ENCODE data around the gene HLCS.

HLCS gene

DNA sequence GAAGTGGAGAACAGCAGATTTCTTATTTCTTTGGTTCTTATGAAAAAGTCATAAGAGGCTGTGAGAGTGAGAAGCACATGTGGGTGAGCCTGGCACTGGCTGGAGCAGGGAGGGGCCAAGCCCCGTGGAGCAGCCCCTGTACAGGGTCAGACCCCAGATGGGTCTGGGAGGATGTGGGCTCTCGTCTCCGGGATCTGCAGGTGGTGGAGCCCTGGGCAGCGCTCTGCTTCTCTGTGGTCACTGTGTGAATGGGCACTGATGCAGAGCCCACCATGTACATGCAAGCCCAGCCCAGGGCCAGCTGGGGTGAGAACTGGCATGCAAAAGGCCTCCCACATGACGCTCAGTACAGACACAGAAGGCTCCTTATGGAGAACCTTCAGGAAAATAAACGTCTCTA is 200.0 kb downstream of the HLCS start:
- DNase-seq = no peak

DNA sequence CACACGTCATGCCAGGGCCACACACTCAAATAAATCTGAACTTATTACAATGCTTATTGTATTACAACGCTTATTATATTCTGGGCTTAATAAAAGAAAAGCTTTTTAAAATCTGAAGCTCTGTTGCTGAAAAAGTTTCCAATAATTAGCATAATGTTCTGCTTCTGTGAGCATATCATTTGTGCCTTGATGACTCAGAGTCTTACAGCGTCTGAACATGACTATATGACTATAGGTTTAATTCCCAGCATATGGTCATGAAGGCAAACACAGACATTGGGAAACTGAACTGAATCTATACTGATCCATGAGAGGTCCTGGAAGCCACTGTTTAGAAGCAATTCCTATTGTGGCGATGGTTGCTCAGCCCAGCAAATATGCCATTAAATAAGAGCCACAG is 201.2 kb downstream of the HLCS start:
- no peak for DNase-seq

DNA sequence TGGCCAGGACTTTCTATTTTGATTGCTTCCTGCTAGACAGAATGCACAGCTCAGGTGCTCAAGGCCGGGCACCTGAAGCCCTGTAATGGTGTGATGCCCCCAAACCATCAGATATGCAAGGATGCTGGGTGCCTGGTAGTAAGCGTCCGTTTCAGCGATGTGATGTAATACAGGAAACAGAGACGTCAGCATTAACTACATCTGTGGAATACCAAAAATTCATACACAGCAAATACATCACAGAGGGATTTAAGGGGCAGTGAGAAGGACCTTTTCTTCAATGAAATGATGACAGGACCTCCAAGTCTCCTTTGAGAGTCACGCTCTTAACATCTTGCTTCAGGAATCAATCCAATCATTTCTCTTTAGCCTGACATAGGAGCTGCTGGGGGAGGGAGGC is 203.2 kb downstream of the HLCS start:
- DNase-seq = no peak

DNA sequence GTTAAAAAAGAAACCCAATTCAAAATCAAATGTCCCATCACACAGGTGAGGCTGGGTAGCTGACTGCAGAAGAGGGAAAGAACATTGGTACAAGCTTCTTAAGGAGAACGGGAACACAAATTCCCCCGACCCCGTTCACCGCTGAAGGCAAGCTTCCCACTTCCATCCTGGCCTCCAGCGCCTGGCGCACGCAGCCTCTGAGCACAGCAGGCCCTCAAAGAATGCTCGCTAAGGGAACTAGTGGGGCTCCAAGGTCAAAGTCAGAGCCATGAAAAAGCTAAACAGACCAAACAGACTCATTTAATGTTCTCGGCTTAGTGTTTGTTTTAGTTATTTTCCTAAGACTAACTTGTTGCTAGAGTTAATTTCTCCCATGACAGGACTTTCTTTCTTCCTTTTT is 203.8 kb downstream of the HLCS start:
- DNase-seq = no peak

DNA sequence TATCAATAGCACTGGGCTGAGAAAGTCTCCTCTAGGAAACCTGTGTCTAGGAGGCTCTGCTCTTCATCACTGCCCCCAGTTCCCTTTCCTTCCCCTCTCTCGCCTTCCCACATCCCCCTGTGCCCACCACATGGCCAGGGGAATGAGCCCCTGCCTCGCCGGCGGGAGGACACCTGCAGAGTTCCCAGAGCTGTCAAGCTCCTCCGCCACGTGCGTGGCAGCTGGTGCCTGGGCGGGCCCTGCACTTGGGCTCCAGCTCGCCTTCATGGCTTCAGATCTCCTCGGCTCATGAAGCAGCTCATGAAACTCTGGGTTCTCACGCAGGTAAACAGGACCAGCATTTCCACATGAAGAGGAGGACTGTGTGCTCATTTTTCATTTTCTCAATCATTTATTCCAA is 204.8 kb downstream of the HLCS start:
- DNase-seq = no peak

DNA sequence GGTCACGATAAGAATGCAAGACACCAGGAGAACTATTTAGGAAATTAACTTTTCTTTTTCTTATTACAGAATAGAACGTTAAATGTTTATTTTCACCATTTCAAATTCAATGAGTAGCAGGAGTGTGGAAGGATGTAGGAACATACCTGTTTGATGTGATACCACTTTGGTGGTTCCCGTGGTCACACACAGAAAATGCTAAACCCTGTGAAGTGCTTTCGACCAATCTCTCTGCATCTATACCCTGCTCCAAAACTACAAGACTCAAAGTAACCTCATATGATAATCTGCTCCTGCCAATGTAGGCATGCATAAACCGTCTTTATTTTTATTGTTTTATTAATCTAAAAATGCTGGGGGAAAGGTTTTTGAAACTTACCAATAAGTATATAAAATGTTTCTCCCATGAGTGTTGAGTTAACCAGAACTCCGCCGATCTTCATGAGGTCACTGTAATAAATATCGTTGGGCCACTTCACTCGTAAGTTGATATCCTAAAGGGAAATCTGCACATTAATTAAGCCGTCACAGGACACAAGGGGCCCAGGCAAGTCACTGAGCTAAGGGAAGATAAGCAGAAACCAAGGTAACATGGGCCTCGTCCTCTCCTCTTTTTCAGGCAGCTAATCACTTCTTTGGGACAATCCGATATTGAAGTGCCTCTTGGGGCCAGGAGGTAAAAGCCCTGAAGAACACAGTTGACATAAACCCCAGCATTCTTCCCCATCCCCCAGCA is 207.0 kb downstream of the HLCS start:
- DNase-seq = no peak

DNA sequence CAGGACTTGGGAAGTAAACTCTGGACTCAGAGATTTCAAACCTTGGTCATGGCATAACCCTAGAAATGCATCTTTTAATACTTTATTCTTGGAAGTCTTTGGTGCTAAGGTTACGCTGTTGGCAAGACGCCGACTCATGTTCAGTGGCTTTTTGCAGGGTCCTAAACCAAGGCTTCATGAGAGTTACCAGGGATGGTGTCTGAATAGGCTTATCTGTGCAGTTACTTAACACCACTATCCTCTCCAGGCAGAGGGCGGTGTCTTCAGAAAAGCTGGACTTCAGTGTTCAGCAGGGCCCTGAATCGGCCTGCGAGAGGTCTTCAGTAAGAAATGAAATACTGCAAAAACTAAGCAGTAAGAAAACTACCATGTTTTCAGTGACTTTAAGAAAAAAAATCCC is 209.3 kb downstream of the HLCS start:
- DNase-seq = no peak

DNA sequence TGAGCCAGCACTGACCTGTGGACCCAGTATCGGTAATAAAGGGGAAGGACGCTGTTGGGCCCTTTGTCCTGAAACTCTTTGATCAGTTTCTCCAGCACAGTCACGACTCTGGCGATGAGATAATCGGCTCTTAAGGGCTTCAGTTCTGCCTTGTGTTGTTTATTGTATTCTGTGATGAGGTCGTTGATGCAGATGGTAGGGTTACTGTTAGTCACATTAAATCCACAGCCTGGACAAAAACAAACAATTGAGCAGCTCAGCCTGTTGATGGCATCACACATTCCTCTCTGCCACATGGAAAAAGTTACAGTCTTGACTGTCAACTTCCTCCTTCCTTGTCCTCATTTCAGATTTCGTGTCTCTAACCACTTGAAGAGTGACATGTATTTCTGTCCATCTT is 209.9 kb downstream of the HLCS start:
- DNase-seq = no peak

DNA sequence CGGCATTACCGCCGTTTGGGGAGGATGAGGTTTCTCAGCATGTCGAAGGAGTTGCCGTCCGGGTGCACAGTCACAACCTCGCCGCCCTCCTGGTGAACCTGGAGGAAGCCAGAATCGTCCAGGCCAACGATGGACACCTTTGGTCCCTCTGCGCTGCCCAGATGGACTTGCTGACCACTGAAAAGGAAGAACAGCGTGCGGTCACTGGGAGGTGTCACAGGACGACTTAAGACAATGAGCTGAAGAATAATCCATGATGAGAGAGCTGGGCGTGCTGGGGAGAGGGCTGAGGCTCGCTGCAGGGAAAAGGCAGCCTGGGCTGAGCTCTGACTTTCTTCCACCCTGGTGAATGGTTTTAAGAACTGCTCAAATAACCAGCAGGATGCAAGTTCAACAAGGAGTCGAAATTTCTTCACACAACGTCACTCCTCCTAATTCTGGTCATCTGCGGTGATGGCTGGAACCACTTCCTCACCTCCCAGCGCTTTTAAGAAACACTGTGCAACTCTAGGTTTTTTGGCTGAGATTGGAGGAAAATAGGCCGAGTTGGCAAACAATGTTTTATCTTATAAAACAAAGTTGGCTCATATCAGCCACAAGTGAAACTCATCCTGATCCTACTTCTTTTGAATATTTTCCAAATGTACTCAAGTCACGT is 212.1 kb downstream of the HLCS start:
- DNase-seq = no peak

DNA sequence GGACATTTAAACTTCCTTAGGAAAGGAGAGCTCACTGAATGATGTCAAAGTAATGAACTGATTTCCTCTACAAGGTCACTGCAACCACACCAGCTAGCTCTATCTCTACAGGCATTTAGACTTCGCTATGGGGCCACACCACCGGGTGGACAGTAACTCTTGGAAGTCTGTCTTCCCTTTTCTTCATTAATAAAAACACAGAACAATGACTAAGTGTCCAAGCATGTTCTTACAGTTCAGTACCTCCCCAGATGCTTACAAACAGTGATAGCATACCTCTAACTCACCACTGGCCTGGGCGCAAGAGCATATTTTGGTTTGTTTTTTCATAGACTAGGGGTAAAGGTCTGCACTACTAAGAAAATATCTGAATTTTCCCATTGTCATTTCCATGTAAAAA is 212.9 kb downstream of the HLCS start:
- DNase-seq = no peak

DNA sequence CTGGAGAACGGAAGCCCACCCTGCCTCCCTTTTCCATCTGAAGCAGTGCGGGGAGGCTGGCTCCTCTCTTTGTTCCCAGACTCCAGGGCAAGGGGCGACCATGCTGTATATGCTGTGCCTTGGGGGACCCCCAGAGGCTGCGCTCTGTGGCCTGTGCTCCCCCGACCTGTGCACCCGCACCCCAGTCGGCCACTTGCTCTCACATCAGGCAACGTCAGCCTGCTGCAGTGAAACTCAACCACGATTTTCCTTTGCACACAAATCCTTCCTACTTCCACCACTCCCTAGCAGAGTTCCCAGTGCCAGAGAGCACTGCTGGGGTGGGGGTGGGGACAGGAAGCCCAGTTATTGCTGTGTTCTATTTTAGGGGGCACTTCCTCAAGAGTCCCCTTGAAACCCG is 215.1 kb downstream of the HLCS start:
- no peak for DNase-seq

DNA sequence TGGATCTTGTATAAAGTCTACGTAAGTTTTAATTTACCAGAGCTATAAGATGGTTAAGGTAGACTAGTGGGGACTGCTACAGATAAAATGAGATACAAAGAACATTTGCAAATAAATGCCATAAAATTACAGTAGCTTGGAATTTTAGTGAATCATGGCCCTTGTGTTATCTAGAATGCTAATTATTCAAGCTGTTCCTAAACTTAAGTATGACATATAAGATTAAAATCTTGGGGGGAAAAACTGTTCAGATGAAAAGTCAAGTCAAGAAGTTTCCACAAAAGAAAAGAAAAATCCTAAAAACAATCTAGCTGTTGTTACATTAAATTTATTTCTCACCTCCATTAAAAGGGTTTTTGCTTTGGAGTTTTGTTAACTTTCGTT is 215.9 kb downstream of the HLCS start:
- no peak for DNase-seq

DNA sequence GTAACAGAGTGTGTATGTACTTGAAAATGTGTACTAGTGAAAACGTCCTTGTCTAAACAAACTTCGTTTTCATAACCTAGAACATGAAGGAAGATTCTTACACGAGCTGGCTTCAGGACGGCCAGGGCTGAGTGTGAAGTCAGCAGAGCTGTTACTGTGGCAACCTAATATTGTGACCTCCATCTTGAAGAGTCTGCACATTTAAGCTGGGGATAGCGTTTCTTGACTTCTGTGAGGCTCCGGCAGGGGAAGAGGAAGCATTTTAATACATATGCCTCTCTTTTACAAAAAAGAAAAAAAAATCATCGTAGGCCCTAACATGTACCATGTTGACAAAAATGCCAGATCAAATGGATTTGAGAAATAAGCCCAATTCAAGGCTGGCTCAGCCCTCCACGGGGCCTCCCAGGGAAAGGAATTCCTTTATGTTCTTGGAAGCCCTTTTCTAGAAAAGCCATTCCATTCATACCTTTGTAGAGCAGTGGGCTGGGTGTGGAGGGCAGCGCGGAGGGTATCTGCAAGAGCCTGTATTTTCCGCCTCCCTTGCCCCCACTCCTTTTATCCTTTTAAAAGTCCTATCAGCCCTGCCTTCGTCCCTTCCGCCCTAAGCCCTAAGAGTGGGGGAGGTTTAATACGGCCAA is 216.4 kb downstream of the HLCS start:
- no peak for DNase-seq

DNA sequence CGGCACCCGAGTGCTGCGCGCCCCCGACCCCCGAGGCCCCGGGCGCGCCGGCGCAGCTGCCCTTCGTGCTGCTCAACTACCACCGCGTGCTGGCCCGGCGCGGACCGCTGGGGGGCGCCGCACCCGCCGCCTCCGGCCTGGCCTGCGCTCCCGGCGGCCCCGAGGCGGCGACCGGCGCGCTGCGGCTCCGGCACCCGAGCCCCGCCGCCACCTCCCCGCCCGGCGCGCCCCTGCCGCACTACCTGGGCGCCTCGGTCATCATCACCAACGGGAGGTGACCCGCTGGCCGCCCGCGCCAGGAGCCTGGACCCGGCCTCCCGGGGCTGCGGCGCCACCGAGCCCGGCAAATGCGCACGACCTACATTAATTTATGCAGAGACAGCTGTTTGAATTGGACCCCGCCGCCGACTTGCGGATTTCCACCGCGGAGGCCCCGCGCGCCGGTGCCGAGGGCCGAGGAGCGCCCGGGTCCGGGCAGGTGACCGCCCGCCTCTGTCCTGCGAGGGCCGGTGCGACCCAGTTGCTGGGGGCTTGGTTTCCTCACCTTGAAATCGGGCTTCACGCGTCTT is 218.6 kb downstream of the HLCS start:
- DNase-seq = no peak

DNA sequence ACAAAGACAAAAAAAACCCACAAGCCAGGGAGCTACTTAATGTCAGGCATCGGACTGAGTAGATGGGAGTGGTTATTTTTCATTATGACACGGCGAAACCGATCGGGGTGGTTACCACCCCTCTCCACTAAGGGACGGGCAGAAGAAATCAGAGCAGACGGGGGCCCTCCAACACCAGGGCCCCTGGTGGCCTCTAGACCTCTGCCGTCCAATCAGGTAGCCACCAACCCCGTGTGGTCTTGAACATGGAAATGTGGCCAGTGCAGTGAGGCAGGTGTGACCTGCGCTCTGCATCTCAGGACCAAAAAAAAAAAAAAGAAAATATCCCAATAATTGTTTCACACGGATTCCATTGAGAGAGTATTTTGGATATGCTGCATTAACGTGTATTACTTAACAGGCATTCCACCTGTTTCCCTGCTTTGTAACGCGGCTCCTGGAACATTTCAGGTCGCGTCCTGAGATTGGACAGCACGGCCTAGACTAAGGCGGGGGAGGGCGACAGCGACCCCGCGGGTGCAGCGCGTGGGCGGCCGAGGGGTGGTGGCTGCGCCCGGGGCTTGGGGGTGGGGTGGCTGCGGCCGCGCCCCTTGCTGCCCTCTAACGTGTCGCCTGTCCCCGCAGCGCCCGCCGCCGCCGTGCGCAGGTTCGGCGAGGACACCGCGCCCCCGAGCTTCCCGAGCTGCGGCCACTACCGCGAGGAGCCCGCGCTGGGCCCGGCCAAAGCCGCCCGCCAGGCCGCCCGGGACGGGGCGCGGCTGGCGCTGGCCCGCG is 219.2 kb downstream of the HLCS start:
- DNase-seq = no peak

DNA sequence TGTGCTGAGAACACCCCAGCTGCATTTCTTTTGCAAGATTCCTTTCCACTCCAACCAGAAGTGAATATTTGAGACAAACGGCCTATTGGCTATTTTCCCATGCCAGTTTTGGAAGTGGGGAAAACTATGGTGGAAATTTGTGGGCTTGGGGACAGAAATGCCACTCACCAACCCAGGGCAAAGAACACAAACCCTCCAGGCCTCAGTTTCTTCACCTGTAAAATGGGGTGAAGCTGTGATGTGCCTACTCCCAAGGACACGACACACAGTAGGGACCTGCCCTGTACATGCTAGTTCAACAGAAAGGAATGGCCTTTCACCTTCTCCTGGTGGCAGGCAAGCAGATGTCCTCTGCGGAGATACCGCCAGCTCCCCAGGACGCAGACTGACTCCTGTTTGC is 221.0 kb downstream of the HLCS start:
- DNase-seq = no peak

DNA sequence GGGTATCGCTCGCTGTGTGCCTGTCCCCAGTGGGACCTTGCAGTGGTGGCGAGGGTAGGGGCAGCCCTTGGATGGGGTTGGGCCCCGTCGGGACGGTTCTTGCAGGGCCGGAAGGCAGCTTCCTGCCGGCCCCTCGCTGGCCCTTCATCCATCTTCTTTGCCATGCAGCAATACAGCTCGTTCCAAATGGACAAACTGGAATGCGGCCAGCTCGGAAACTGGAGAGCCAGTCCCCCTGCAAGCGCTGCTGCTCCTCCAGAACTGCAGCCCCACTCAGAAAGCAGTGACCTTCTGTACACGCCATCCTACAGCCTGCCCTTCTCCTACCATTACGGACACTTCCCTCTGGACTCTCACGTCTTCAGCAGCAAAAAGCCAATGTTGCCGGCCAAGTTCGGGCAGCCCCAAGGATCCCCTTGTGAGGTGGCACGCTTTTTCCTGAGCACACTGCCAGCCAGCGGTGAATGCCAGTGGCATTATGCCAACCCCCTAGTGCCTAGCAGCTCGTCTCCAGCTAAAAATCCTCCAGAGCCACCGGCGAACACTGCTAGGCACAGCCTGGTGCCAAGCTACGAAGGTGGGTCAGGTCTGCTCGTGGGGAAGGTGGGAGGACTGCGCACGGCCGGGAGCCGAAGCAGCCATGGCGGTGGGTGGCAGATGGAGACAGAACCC is 221.8 kb downstream of the HLCS start:
- no peak for DNase-seq

DNA sequence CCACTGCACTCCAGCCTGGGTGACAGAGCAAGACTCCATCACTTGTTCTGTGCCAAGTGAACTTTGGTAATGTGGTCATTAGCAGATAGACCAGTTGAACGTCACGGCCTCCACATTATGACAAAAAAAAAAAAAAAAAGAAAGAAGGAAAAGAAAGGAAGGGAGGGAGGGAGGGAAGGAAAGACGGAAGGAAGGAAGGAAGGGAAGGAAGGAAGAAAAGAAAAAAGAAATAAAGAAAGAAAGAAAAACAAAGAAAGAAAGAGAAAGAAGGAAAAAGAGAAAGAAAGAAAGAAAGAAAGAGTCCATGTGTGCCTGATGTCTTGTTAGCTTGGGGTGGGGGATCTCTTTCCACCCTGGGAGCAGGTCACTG is 222.3 kb downstream of the HLCS start:
- DNase-seq = no peak

DNA sequence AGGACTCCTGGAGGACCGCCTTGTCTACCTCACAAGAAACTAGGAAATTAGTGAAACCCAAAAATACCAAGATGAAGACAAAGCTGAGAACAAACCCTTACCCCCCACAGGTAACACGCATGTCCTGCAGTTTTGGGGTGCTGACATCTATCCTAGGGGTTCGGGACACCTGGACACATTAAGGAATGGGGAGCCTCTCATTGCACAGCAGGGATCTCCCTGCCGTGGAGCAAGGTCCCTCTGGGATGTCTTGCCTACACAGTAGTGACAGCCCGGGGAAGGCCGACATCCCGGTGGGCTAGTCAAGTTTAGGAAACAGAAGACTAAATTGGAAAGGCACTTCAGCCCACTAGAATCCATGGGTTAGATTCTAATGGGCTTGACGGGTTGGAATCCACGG is 223.0 kb downstream of the HLCS start:
- DNase-seq = no peak

DNA sequence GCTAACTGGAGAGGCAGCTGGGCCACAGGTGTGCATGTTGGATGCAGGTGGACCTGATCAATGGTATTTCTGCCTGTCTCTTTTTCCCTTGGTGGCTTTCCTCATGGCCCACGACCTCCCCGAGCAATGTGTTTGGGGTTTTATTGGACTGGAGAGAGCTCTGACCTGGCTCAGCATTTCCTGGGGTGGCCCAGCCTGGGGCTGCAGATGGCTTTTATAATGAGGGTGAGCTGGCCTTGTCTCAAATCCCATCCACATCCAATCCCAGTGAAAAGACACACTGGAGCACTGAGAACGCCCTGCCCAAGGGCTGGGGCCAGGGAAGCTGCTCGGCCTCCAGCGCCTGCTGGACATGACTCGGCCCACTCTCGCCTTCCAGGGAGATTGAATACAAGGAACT is 223.5 kb downstream of the HLCS start:
- DNase-seq = no peak

DNA sequence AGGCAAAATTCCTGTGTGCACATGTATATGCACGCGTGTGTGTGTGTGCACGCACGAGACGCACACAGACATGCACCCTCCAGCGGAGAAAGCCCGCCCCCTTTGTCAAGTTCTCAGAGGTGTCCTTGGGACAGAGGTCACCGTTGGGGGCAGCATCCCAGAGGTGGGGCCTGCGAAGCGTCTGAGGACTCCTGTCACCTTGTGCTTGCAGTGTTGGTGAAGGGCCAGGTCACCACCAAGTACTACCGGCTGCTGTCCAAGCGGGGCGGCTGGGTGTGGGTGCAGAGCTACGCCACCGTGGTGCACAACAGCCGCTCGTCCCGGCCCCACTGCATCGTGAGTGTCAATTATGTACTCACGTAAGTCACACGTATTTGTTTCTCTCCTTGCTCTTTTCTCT is 225.0 kb downstream of the HLCS start:
- no peak for DNase-seq

DNA sequence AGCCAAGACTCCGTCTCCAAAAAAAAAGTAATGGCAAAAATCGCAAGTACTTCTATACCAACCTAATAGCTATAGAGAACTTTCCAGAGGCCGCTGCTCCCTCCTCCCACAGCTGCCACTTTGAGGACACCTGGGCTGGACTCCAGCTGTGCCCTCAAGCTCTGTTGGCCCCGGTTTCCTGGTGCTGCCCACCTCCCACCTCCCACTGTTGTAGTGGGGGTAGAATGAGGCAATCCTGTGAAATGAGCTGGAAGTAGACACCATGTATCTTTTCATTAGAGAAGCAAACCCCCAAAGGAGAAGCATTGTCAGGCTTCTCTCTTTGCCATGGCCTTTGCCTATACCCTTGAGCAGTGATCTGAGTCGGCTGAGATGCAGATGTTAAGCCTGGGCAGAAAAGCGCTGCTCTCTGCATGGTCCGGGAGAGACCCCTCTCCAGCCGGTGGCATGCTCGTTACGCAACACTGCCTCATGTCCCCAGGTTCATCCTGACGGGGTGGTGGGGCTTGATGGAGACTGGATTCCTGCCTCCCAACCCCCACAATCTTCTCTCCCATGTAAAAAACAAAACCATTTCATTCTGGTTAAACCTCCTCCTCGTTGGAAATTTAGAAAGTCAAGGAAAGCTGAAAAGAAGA is 227.9 kb downstream of the HLCS start:
- no peak for DNase-seq
